GM12878 (cell line): ENCODE results near the gene TLCD5. TPM values are rescaled to one million over a fixed set of nuclear protein-coding genes. Genes with fewer than 3 reads are reported as not detected.
A peak's percentile ranks its signal among the peaks of the same experiment; 100 is the strongest.

ENCODE experiments used
- ATAC-seq: fragments of 200-7000 bp; cut with Tn5 transposase; 3 replicates; pipeline ENCODE4 v1.9.1; 2020; ENCODE audit warnings: mild to moderate bottlenecking, moderate library complexity
- BruUV-seq: library from RNA; stranded (reverse); fragments of 400-500 nt; replicated peaks from 2 replicates; lab custom pipeline; 2021; lab: Mats Ljungman, UMichigan
- CTCF ChIA-PET: fragments of 300-600 bp; sonication (Branson Sonifier 250); formaldehyde crosslinking; extraction: SDS; loops from one replicate; lab custom pipeline; 2021; ENCODE audit warnings: inconsistent platforms; lab: Yijun Ruan, JAX
- POLR2A ChIA-PET: fragments of 350-600 bp; formaldehyde crosslinking; extraction: SDS; loops from one replicate; lab custom pipeline; 2021; ENCODE audit warnings: inconsistent platforms; lab: Charles Lee
- RAD21 ChIA-PET: fragments of 300-600 bp; sonication (Branson Sonifier 250); formaldehyde crosslinking; loops from one replicate; lab custom pipeline; 2023; ENCODE audit warnings: antibody characterized with exemption; ENCODE audit not compliant: unreplicated experiment; lab: Charles Lee
- SMC1A ChIA-PET: fragments of 300-600 bp; sonication (Branson Sonifier 250); formaldehyde crosslinking; loops from one replicate; lab custom pipeline; 2023; ENCODE audit not compliant: unreplicated experiment, uncharacterized antibody; lab: Charles Lee
- DNase-seq: peaks from one replicate; pipeline ENCODE4 v3.0.0-alpha.2; 2011; ENCODE audit warnings: low read depth, low spot score
- FAIRE-seq: peaks from 3 replicates; lab custom pipeline; 2011; peaks lifted over from hg19 to GRCh38; lab: Jason Lieb, UNC
- H2AFZ ChIP-seq: 2 replicates; pipeline ENCODE4 v1.6.0; 2011; ENCODE audit warnings: low read depth, low read length, control low read depth; ENCODE audit not compliant: control insufficient read depth
- H3K27ac ChIP-seq: 2 replicates; pipeline ENCODE4 v1.5.1; 2011; ENCODE audit warnings: control low read depth; ENCODE audit not compliant: control insufficient read depth, insufficient read depth
- H3K27me3 ChIP-seq, 2 experiments: replicated peaks in 1 of 2; 2 replicates each; pipeline versions ENCODE4 v1.6.0 to v1.6.1; 2011; ENCODE audit warnings: low read length in 1 of 2; ENCODE audit not compliant: control insufficient read depth in 2 of 2, insufficient read depth in 2 of 2
- H3K36me3 ChIP-seq, 2 experiments: 2 replicates each; pipeline ENCODE4 v1.5.1; 2011; ENCODE audit warnings: low read length in 1 of 2; ENCODE audit not compliant: control insufficient read depth in 2 of 2, insufficient read depth in 2 of 2
- H3K4me1 ChIP-seq: 2 replicates; pipeline ENCODE4 v1.6.1; 2011; ENCODE audit warnings: mild to moderate bottlenecking, low read length, moderate library complexity, mixed read lengths; ENCODE audit not compliant: control insufficient read depth, insufficient read depth
- H3K4me2 ChIP-seq: 2 replicates; pipeline ENCODE4 v1.6.0; 2011; ENCODE audit warnings: control low read depth; ENCODE audit not compliant: control insufficient read depth, insufficient read depth
- H3K4me3 ChIP-seq: fragments of 200-600 bp; sonication (generic); 2 replicates; pipeline ENCODE4 v1.5.1; 2016
- H3K79me2 ChIP-seq: 2 replicates; pipeline ENCODE4 v1.6.0; 2011; ENCODE audit warnings: low read length; ENCODE audit not compliant: control insufficient read depth, insufficient read depth
- H3K9ac ChIP-seq: 2 replicates; pipeline ENCODE4 v1.8.0; 2011; ENCODE audit warnings: low read length, control low read depth, mixed read lengths; ENCODE audit not compliant: control insufficient read depth, insufficient read depth
- H3K9me3 ChIP-seq: replicated peaks from 3 replicates; pipeline ENCODE4 v1.5.1; 2011; ENCODE audit warnings: mild to moderate bottlenecking, low read length; ENCODE audit not compliant: control insufficient read depth, insufficient read depth
- H4K20me1 ChIP-seq: 2 replicates; pipeline ENCODE4 v1.6.0; 2011; ENCODE audit not compliant: control insufficient read depth, insufficient read depth
- CBX3 ChIP-seq: fragments of 200-600 bp; sonication (generic); IDR thresholded peaks from 2 replicates; pipeline ENCODE4 v1.6.1; 2016; ENCODE audit warnings: low read depth, borderline replicate concordance
- CHD2 ChIP-seq: IDR thresholded peaks from 2 replicates; pipeline ENCODE4 v1.6.1; 2011; ENCODE audit warnings: low read depth, low read length, improper control_type of control experiment, borderline replicate concordance
- IRF4 ChIP-seq: IDR thresholded peaks from 2 replicates; pipeline ENCODE4 v1.6.1; 2011; ENCODE audit warnings: low read depth, low read length
- MLLT1 ChIP-seq: fragments of 450-650 bp; IDR thresholded peaks from 2 replicates; pipeline ENCODE4 v1.6.1; 2016; ENCODE audit warnings: mild to moderate bottlenecking
- SPI1 ChIP-seq: IDR thresholded peaks from 2 replicates; pipeline ENCODE4 v1.6.1; 2011; ENCODE audit warnings: low read depth, mild to moderate bottlenecking, low read length, moderate library complexity, borderline replicate concordance; ENCODE audit not compliant: insufficient read depth
- WGBS: methylation state at CpG from one replicate; pipeline ENCODE4 v1.1.6; 2016; ENCODE audit warnings: low lambda C conversion rate; ENCODE audit not compliant: insufficient replicate concordance, insufficient coverage; ENCODE audit errors: missing lambda C conversion rate; 5-methylcytosine and 5-hydroxymethylcytosine counted together
- in situ Hi-C: fragments of 300-500 bp; cut with MboI; formaldehyde crosslinking; loops from 9 replicates; pipeline ENCODE4 v1.14.3; 2018; ENCODE audit warnings: mixed read lengths
- intact Hi-C: fragments of 100-400 bp; cut with micrococcal nuclease; formaldehyde crosslinking; loops from one replicate; pipeline ENCODE4 v1.14.2; 2022; ENCODE audit not compliant: unreplicated experiment
- polyA plus RNA-seq, 11 experiments: library from polyadenylated mRNA; depleted of rRNA in 4 of 11; unstranded in 6 of 11; stranded (reverse) in 5 of 11; fragments of >200 nt; fragmentation: Nextera tagmentation in 4 of 11; fragmentation: Illumina TruSeq in 1 of 11; extraction: Ambion mirVana in 4 of 11; extraction: Trizol in 1 of 11; gene quantifications; 1 replicate in 1 of 11; 2 replicates in 10 of 11; pipeline versions ENCODE4 v1.2.1 to v1.2.3, GENCODE V29; 2011 to 2016; ENCODE audit warnings: inconsistent platforms in 2 of 11, missing spikeins in 2 of 11, low read depth in 1 of 11
- total RNA-seq, 4 experiments: library from RNA; depleted of rRNA in 3 of 4; stranded (reverse); fragments of >200 nt in 3 of 4; fragmentation: Illumina TruSeq in 1 of 4; extraction: Trizol in 1 of 4; gene quantifications; 2 replicates each; pipeline versions ENCODE4 v1.2.1 to v1.2.3, GENCODE V29; 2013 to 2021

Gene TLCD5
- total and polyA plus RNA-seq, 10 of the 15 experiments (the other 5 are each of a cell fraction or from before 2014, with no cell fraction given): 2.4 to 13.3 (median 3.2) TPM

GRCh38 chr11:120330045-120330444 lies 4.9 kb downstream of the TLCD5 start:
- BruUV-seq: no TSS peak
- Histone ChIP-seq H3K79me2 (no peaks in the 10 kb centered on the region), H3K9ac (no peak overlapping the region), H3K4me1 (peaks cover 6% of the 10 kb centered on the region; the same call in 1 of the 2 replicates), H3K27me3 (no peaks in the 10 kb centered on the region; a peak in 1 of 4 replicates), H2AFZ (no peak overlapping the region), H4K20me1 (no peaks in the 10 kb centered on the region), H3K27ac (no peak overlapping the region)
- WGBS: 57% methylated on average over 6 of the region's 6 CpGs
- no peak for DNase-seq
- intact Hi-C loops: loop anchor here (10.0 kb wide), 2 partner anchors 595 to 865 kb away; no protein-coding TSS in a partner anchor
- in situ Hi-C loops: loop anchor here (10.0 kb wide), 1 partner anchor 625 kb away; no protein-coding TSS in a partner anchor
- RAD21 ChIA-PET: no interaction called here
- CTCF ChIA-PET: interaction anchor here (1.2 kb wide), 1 partner anchor 70 kb away, joined by 3 read pairs; no protein-coding TSS in a partner anchor
- peak; percentile 6; the same call in 1 of the 2 replicates for TF ChIP-seq SPI1
- TF ChIP-seq IRF4: no peak
- TF ChIP-seq, all 136 proteins: peak for 1
- POLR2A ChIA-PET: no interaction called here
- no peak for FAIRE-seq
- Histone ChIP-seq H3K4me3 (no peak overlapping the region), H3K4me2 (no peak overlapping the region), H3K36me3 (no peaks in the 10 kb centered on the region), H3K9me3 (no peaks in the 10 kb centered on the region; the same call in 2 of the 3 replicates)
- ATAC-seq: no peak
- SMC1A ChIA-PET: no interaction called here

- Histone ChIP-seq H3K4me2 (no peak overlapping the region), H3K9ac (no peak overlapping the region), H3K4me1 (peaks cover 9% of the 10 kb centered on the region; the same call in 1 of the 2 replicates), H3K9me3 (no peaks in the 10 kb centered on the region; the same call in 2 of the 3 replicates), H3K4me3 (no peak overlapping the region), H3K27ac (no peak overlapping the region), H2AFZ (no peak overlapping the region), H4K20me1 (no peaks in the 10 kb centered on the region), H3K79me2 (peaks cover 1% of the 10 kb centered on the region; the same call in 1 of the 2 replicates), H3K27me3 (no peaks in the 10 kb centered on the region), H3K36me3 (no peaks in the 10 kb centered on the region)
- in situ Hi-C loops (loop anchor here (10.0 kb wide), 1 partner anchor 623 kb away; no protein-coding TSS in a partner anchor), intact Hi-C loops (loop anchor here (10.0 kb wide), 2 partner anchors 593 to 863 kb away; no protein-coding TSS in a partner anchor)
- ChIA-PET POLR2A (no interaction called here), SMC1A (interaction anchor here (0.6 to 1.6 kb wide), 4 partner anchors 133 to 386 kb away, joined by 3 to 4 read pairs (median 4); no protein-coding TSS in a partner anchor), CTCF (interaction anchor here (0.5 to 2.1 kb wide), 4 partner anchors 28 to 308 kb away, joined by 3 to 7 read pairs (median 4); no protein-coding TSS in a partner anchor), RAD21 (no interaction called here)
- TF ChIP-seq CHD2: no peak
- no peak for TF ChIP-seq CBX3
- TF ChIP-seq MLLT1: no peak
- no peak for FAIRE-seq
- DNase-seq: no peak
- no peak for ATAC-seq
- WGBS: 19% methylated on average over 2 of the region's 2 CpGs
- BruUV-seq: no TSS peak
These were observed 6.3 kb downstream of the TLCD5 start for GRCh38 chr11:120331301-120331996.
